GM12864 (cell line): ENCODE results near the gene PLCD3.
A peak's percentile ranks its signal among the peaks of the same experiment; 100 is the strongest.

Experiments used
- DNase-seq: peaks from one replicate; pipeline ENCODE4 v3.0.0-alpha.2; 2011; ENCODE audit warnings: low read depth
- H3K4me3 ChIP-seq: 2 replicates; pipeline ENCODE4 v1.5.1; 2011; ENCODE audit warnings: mild to moderate bottlenecking, low read depth, low read length, control low read depth
- TF ChIP-seq, protein P1 (sequence below): IDR thresholded peaks from 2 replicates; pipeline ENCODE4 v1.5.1; 2011; ENCODE audit warnings: low read depth, mild to moderate bottlenecking, moderate library complexity, low read length, control low read depth, inconsistent platforms; ENCODE audit errors: missing control alignments

Gene PLCD3

GRCh38 chr17:45145035-45145389 is 12.7 kb upstream of the PLCD3 start:
- TF ChIP-seq, protein P1, sequence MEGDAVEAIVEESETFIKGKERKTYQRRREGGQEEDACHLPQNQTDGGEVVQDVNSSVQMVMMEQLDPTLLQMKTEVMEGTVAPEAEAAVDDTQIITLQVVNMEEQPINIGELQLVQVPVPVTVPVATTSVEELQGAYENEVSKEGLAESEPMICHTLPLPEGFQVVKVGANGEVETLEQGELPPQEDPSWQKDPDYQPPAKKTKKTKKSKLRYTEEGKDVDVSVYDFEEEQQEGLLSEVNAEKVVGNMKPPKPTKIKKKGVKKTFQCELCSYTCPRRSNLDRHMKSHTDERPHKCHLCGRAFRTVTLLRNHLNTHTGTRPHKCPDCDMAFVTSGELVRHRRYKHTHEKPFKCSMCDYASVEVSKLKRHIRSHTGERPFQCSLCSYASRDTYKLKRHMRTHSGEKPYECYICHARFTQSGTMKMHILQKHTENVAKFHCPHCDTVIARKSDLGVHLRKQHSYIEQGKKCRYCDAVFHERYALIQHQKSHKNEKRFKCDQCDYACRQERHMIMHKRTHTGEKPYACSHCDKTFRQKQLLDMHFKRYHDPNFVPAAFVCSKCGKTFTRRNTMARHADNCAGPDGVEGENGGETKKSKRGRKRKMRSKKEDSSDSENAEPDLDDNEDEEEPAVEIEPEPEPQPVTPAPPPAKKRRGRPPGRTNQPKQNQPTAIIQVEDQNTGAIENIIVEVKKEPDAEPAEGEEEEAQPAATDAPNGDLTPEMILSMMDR: no peak
- H3K4me3 ChIP-seq: no peak overlapping the region
- no peak for DNase-seq

DNA sequence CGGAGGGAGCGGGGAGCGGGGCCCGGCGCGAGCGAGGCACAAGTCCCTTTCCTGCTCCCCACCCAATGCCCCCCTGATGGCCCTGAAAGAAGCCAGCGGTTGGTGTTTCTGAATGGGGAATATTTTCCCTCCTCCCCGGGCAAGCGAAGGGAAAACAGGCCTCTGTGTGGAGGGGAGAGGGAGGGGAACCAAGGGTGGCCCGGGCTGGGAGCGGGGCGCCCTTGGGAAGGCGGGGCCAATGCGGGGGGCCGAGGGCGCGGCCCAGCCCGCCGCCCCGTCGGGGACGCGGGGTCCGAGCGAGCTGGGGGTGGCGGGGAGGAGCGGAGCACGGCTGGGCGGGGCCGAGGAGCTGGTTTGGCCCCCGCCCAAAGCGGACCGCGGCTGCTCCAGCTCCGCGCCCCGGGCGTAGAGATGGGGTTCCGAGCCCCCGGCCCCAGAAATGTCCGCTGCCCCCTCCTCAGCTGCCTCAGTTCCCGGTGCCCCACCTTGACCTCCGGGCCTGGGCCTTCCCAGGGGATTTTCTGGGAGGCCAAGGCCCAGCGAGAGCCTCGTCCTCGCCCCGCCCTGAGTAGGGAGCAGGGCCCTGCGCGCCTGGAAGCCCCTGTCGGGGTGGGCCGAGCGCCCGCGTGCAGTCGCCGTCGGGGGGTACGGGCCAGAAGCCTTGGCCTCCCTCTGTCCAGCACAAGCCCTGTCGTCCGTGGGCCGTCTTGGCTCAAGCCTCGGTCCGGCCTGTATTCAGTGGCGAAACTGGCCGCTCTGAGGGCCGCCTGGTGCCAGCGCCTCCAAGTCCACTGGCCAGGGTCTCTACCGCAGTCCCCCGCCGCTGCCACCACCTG is 12.1 kb upstream of the PLCD3 start:
- peak overlapping the region; percentile 33 for H3K4me3 ChIP-seq
- TF ChIP-seq, protein P1: no peak
- no peak for DNase-seq

DNA sequence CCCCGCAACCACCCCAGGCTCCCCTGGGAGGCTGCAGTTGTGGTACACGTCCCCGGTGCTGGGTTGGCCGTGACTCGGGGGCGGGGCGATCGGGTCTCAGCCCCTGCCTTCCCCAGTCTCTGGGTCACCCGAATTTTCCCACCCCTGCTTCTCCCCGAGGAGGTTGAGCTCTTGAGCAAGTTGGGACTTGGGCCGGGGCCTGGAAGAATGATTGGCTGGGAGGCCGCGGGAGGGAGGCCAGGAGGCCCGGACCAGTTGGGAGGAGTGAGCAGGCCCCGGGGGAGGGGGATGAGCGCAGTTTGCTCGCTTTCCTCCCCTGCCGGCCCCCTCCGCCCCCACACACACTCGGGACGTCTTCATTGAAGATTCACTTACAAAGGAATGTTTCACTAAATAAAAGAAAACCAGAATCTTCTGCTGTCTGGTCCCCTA is 11.5 kb upstream of the PLCD3 start:
- peak overlapping the region; percentile 24; the same call in 1 of the 2 replicates for H3K4me3 ChIP-seq
- no peak for DNase-seq
- TF ChIP-seq, protein P1: no peak

DNA sequence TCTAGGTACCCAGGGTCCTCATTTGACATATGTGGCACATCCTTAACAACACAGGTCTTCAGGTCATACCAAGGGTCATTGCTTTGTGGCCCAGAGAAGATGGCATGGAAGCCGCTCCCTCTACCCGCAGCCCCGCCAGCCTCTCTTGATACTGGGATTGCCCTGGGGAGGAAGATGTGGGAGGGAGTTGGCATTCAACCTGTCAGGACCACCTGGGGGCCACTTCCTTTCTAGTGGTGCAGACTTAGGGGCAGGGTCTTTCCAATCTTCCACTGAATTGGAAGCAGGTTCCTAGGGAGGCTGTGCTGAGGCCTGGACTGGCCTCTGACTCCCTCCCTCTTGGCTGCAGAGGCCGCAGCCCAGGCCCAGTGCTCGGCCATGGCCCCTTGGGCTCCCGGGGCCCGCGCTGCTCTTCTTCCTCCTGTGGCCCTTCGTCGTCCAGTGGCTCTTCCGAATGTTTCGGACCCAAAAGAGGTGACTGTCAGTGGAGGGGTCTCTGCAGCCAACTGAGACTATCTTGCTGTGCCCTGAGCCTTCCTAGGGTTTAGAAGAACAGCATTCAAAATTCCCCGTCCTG is 10.9 kb upstream of the PLCD3 start:
- TF ChIP-seq, protein P1: no peak
- no peak for DNase-seq
- no peak overlapping the region for H3K4me3 ChIP-seq

GRCh38 chr17:45139533-45139920 is 7.2 kb upstream of the PLCD3 start:
- TF ChIP-seq, protein P1: no peak
- no peak overlapping the region for H3K4me3 ChIP-seq

DNA sequence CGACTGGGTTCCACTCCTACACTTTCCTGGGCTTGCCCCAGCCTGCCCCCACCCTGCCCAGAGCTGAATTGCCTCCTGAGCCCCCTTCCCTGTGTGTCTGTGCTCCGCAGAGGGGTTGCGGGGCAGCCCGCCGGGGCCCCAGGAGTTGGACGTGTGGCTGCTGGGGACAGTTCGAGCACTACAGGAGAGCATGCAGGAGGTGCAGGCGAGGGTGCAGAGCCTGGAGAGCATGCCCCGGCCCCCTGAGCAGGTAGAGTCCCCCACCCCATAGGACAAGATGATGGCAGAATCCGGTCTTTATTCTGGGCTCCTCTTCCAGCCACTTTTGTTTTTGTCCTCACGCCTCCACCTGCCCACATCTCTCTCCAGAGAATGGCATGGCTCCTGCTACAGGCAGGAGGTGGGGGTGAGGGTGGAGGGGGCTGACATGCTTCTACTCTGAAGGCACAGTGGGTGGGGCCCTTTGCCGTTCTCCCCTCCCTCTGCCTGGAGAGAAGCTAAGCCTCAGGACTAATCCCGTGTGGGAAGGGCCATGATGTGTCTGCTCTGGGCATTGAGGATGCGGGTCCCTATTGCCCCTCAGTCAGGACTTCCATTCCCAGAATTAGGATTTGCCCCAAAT is 6.7 kb upstream of the PLCD3 start:
- H3K4me3 ChIP-seq: no peak overlapping the region
- no peak for DNase-seq
- TF ChIP-seq, protein P1: no peak

More at GRCh38 chr17:45139533-45139920, 7.2 kb upstream of the PLCD3 start:
- DNase-seq: no peak
